LNCaP clone FGC (cell line): ENCODE measurements around the gene ZNRD2.

ENCODE experiments used
- DNase-seq: peaks from one replicate; pipeline ENCODE4 v3.0.0-alpha.2; 2011; ENCODE audit warnings: low read depth
- H3K4me3 ChIP-seq: 2 replicates; pipeline ENCODE4 v1.5.1; 2011; ENCODE audit warnings: mild to moderate bottlenecking, low read depth, low read length, control low read depth
- CTCF ChIP-seq: IDR thresholded peaks from 2 replicates; pipeline ENCODE4 v1.5.1; 2012; ENCODE audit warnings: mild to moderate bottlenecking; ENCODE audit not compliant: control insufficient read depth, insufficient read depth; ENCODE audit errors: extremely low read depth

ZNRD2 gene

GRCh38 chr11:65554842-65555430, 15.3 kb upstream of the ZNRD2 start:
- no peak for DNase-seq
- TF ChIP-seq CTCF: no peak
- H3K4me3 ChIP-seq: no peak overlapping the region

- H3K4me3 ChIP-seq: no peak overlapping the region
- no peak for DNase-seq
- no peak for TF ChIP-seq CTCF
Measured at GRCh38 chr11:65555693-65556231, 14.5 kb upstream of the ZNRD2 start.

- DNase-seq: no peak
- H3K4me3 ChIP-seq: peak overlapping the region; percentile 49
- no peak for TF ChIP-seq CTCF
Measured at GRCh38 chr11:65556470-65557279, 13.6 kb upstream of the ZNRD2 start.

GRCh38 chr11:65557280-65558001, 12.8 kb upstream of the ZNRD2 start:
- TF ChIP-seq CTCF: no peak
- peak overlapping the region; percentile 49 for H3K4me3 ChIP-seq
- no peak for DNase-seq

- H3K4me3 ChIP-seq: peak within 1 kb of the TSS; percentile 49
- no peak for DNase-seq
- TF ChIP-seq CTCF: peak; percentile 10; the same call in 1 of the 2 replicates
Measured at GRCh38 chr11:65558002-65558929, 12.0 kb upstream of the ZNRD2 start, which contains the start of gene LTBP3. LTBP3 (minus strand) TSS chr11:65558359; CDS start chr11:65557959, 400 bp downstream.
